GM18508 (cell line): ENCODE data around the gene ADAMTSL3.
"Not testable (repeated sequence)": the region's sequence is repeated elsewhere in the genome, so short reads cannot be mapped to it uniquely, and the experiment has no call there.

Experiments
- ATAC-seq: cut with Tn5 transposase; IDR thresholded peaks from one replicate; pipeline ENCODE4 v1.9.1; 2021; ENCODE audit warnings: moderate number of reproducible peaks; ENCODE audit not compliant: insufficient read depth, unreplicated experiment

ADAMTSL3 gene

DNA sequence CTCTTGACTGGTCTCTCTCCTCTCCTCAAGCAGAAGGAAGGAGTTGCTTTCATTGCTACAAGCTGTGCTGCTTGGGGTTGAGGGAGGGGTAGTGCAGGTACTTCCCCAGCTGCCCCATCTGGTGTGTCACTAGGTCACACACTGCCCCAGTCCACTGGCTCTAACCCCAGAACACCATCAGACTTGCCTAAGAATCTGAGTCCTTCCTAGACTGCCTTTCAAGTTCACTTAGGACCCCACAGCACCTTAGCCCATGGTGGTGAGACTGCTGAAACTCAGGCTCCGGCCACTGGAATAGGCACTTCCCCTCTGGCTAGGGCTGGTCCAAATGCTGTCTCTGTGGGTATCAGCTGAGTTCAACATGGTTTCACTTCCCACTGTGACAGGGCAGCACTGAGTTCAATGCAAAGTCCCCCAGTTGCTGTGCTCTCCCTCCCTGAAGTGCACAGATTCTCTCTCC, 301.9 kb downstream of the ADAMTSL3 start:
- ATAC-seq: peak; percentile 96

DNA sequence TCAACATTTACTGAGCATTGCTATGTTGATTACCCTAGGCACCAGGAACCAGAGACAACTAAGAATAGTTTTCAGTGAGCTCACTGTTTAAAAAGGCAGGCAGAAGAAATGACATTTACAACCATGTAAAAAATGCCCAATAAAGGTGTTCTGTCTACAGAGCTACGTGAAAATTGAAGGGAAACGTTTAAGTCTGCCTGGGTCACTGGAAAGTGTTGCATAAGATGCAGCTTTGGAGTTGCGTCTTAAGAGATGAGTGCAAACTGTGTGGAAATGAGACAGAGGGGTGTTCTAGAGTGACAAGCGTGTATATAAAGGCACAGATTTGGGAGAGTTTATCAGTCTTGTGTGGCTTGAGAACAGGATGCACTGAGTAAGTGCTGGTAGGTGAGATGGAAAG, 303.0 kb downstream of the ADAMTSL3 start:
- no peak for ATAC-seq

- no peak for ATAC-seq
These were observed 305.6 kb downstream of the ADAMTSL3 start for GRCh38 chr15:83959477-83959876.

- no peak for ATAC-seq
These were observed 306.4 kb downstream of the ADAMTSL3 start for GRCh38 chr15:83960192-83960829.

- ATAC-seq: no peak
These were observed 307.4 kb downstream of the ADAMTSL3 start for GRCh38 chr15:83961311-83961710.

GRCh38 chr15:83964967-83965366, 311.0 kb downstream of the ADAMTSL3 start:
- not testable (repeated sequence) for ATAC-seq

DNA sequence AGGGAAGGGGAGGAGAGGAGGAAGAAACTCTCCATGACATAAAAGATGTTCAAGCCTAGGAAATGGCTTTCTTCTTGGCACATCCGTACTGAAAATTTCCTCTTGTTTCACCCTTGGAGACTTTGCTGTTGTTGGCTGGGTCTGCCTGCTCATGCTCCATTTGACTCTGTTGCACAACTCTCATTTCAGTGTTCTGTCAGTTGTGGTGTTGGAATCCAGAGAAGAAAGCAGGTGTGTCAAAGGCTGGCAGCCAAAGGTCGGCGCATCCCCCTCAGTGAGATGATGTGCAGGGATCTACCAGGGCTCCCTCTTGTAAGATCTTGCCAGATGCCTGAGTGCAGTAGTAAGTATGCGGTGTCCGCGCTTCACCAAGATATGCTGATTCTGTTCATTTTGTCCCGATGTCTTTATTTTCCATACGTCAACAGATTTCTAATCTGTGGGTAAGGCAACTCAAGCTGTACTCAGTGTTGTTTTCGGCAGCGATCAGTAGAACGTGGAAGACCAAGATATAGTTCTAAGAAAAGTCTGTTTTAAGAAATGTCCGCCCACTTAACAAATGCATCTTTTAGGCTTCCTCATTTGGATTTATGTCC, 316.5 kb downstream of the ADAMTSL3 start:
- no peak for ATAC-seq

DNA sequence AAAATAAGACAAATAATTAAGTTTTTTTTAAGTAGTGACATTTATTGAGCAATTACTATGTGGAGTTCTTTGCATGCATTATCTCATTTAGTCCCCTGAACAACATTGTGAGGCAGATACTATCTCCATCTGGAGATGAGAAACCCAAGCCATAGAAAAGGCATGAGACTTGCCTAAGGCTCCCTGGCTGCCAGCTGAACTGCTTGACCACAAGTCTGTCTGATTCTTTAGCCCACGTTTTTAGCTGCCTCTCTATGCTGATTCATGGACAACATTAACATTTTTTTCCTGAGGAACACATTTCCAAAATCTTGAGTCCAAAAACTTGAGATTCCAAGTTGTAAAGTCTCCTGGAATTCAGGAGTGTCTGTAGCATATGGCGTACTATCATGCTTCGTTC, 318.1 kb downstream of the ADAMTSL3 start:
- no peak for ATAC-seq

GRCh38 chr15:83973816-83974215, 319.9 kb downstream of the ADAMTSL3 start:
- ATAC-seq: no peak

DNA sequence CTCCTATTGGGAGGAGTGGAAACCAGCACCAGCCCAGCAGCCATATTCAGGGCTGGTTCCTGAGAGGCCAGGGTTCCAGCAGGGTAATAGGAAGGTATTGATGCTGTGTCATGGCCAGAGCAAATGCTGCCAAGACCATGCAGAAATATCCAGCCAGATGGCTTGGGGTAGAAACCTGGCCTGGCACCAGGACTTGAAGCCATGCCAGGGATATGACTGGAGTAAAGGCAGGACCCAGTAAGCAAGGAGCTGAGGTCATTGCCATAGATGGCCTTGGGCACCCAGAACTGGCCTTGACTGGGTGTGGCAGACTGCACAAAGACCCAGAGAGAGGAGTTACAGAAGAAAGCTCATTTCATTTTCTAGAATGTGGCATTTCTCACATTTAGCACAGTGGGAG, 324.1 kb downstream of the ADAMTSL3 start:
- ATAC-seq: no peak

GRCh38 chr15:83978588-83978987, 324.7 kb downstream of the ADAMTSL3 start:
- ATAC-seq: no peak

DNA sequence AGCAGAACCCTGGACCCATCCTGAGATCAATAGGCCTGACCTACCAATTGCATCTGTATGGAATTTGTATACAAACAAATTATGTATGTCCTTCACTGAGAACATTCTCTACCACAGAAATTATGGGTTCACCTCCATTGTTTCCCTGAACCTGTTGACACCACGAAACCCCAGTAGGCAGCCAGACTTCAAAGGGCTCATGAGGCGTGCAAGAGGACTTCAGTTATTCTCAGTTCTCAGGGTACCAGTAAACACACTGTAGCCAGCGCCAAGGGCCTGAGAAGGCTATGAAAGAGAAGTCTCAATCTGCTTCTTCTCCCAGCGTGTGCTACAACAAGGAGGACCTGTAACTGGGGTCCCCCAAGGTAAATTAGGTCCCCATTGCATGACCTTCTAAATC, 326.7 kb downstream of the ADAMTSL3 start:
- no peak for ATAC-seq

- no peak for ATAC-seq
These were observed 328.8 kb downstream of the ADAMTSL3 start for GRCh38 chr15:83982748-83983147.

DNA sequence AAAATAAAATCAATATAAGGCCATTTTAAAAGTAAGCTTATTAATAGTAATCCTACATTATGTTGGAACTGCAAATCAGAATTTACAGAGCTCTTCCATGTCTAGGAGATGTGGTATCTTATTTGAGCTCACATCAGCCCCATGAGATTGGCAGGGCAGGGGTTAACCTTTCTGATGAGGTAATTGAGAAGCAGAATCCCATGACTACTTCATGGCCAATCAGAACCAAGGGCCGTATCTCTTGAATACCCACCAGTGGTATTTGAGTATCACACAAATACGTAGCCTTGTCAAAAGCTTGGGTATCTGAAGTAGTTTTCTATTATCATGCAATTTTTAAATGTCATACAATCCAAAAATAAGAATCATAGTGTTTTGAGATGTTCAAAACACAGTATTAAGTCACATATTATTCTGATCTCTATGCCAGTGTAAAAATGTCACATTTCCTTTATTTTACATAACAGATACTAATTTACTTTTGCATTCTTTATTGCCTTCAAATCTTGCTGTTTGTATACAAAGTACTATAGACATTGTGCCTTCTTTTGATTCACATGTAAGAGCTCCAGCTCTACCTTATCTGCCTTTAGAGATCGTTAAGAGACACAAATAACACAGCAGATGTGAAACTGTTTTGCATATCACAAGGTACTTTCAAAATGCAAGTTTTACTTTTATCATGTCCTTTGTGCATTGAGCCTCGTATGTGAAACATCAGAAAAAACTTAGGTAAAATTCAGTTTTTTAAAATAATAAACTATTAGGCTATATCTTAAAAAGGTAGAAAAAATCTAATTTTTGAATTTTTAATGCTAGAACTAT, 329.9 kb downstream of the ADAMTSL3 start:
- no peak for ATAC-seq

- no peak for ATAC-seq
These were observed 330.7 kb downstream of the ADAMTSL3 start for GRCh38 chr15:83984601-83985000.

GRCh38 chr15:83991163-83991562, 337.2 kb downstream of the ADAMTSL3 start:
- ATAC-seq: no peak

- no peak for ATAC-seq
These were observed 338.6 kb downstream of the ADAMTSL3 start for GRCh38 chr15:83992324-83993031.

- no peak for ATAC-seq
These were observed 339.7 kb downstream of the ADAMTSL3 start for GRCh38 chr15:83993591-83993990.

- ATAC-seq: no peak
These were observed 344.6 kb downstream of the ADAMTSL3 start for GRCh38 chr15:83998486-83998885.

DNA sequence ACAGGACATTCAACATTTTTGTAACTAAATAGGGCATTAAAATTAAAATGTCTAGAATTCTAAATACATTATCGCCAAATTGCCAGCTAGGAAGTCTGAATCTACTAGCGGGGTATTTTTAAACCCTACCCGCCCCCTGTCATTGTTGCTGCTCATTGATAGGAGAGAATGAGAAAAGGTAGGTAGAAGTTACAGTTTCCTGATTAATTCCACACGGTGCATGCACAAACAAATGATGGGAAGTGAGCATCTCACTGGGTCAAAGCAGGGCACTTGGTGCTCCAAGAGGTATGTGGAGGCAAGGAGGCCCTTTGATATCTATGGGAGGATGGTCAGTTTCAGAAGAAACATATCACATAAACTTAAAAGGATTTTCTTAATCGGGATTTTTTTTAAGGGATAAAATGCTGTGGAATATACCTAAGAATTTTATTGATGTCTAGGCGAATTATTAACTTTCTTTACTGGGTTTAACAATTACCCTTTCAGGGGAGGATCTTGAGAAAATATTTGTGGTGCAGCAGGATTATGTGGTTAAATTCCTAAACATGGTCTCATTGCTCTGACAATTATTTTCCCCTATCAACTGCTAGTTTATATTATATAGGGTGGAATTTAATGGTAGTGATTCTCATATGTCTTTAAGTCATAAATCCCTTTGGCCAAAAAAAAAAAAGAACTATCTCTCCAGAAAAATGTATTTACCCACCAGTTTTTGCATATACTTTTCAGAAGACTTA, 345.6 kb downstream of the ADAMTSL3 start:
- no peak for ATAC-seq
